Ishikawa (cell line): Measurements from ENCODE around the gene ONECUT3.

Experiments
- CEBPB ChIP-seq: IDR thresholded peaks from 2 replicates; pipeline ENCODE4 v1.6.1; 2012
- CREB1 ChIP-seq: IDR thresholded peaks from 2 replicates; pipeline ENCODE4 v1.6.1; 2012; ENCODE audit warnings: low read depth
- NFIC ChIP-seq: IDR thresholded peaks from 2 replicates; pipeline ENCODE4 v1.6.1; 2012
- USF1 ChIP-seq: IDR thresholded peaks from 2 replicates; pipeline ENCODE4 v1.6.1; 2012

DNA sequence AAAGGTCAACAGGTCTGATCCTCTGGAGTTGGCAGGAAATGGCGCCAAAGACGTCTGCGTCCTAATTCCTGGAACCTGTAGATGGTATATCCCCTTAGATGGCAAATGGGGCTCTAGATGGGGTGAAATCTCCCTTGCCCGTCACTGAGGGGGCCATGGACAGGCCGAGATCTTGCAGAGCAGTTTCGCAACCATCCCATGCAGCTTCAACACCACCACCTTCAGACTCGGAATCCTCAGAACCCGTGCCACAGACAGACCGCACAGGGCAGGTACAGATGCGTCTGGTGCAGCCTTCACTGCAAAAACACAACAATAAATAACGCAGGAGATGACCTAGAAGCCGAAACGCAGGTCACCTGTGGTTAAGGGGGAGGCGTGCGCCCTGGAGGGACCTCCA, 77.3 kb downstream of the ONECUT3 start:
- TF ChIP-seq CREB1 (no peak), CEBPB (no peak), NFIC (no peak), USF1 (no peak)
